ENCODE results near the gene IHH.

The IHH gene

DNA sequence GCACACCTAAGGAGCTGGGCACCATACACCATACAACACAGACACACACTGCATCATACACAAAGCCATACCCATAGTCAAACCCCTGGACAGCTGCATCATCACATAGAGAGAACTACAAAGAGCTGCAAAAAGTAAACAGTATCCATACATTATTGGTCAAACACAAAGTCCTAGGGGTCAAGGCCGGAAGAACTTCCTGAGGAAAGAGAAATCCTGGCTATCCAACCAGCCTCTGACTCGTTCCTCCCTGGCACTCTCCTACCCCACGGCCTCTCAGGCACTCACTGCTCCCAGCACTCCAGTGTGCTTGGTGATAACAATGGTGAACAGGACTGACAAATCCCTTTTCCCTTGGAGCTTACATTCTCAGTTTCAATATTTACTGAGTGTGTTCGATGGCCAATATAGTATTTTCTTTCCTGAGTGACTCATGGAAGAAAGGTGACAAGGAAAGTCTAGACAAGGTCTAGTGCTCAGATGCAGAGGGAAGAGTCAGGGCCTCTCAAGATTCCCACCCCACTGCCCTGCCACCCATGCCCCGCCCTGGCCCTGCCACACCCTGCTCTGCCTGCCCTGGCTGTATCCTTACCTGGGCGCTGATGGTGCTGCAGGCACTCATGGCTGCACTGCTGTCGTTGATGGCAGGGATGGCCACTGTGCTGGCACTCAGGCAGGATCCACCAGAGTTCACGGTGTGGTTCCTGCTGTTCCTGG is 22.8 kb downstream of the IHH start:
- no peak for DNase-seq

GRCh38 chr2:219035942-219036341 is 24.8 kb downstream of the IHH start:
- DNase-seq, result no peak

DNA sequence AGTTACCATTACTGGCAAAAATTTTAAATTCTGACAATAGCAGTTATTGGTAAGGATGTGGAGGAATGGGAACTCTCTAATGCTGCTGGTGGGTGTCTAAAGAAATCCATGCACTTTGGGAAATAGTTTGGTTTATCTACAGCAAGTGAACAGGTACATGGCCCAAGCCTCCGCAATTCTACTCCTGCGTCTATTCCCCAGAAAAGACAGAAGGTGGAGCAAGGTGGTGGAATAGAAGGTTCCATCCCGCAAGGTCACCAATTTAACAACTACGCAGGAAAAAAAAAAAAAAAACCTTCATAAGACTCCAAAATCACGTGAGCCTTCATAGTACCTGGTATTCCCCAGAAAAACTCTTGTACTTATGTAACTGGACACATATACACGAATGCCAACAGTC is 25.9 kb downstream of the IHH start:
- DNase-seq, result no peak

DNA sequence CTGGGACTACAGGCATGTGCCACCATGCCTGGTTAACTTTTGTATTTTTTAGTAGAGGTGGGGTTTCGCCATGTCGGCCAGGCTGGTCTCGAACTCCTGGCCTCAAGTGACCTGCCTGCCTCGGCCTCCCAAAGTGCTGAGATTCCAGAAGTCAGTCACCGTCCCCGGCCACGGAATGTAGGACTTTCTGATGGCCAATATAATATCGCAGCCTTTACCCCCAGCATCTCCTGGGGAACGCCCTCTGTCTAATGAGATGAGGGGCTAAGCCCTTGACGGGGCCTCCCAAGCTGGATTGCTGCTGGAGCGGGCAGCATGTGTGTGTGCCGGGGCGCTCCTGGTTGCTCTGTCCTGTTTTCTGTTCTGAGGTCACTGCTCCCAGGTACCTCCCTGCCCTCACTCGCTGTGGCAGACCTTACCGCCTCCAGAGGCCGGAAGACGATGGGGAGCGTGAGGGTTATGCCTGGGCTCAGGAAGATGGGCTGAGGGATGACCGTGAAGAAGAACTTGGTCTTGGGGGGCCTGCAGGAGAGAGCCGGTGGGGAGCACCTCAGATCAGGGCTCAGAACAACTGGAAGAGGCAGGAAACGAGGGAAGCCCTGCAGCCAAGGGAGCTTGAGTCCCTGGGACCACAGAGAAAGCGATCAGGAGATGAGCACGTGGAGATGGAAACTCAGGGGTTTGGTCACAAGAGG is 28.5 kb downstream of the IHH start:
- DNase-seq, result no peak

DNA sequence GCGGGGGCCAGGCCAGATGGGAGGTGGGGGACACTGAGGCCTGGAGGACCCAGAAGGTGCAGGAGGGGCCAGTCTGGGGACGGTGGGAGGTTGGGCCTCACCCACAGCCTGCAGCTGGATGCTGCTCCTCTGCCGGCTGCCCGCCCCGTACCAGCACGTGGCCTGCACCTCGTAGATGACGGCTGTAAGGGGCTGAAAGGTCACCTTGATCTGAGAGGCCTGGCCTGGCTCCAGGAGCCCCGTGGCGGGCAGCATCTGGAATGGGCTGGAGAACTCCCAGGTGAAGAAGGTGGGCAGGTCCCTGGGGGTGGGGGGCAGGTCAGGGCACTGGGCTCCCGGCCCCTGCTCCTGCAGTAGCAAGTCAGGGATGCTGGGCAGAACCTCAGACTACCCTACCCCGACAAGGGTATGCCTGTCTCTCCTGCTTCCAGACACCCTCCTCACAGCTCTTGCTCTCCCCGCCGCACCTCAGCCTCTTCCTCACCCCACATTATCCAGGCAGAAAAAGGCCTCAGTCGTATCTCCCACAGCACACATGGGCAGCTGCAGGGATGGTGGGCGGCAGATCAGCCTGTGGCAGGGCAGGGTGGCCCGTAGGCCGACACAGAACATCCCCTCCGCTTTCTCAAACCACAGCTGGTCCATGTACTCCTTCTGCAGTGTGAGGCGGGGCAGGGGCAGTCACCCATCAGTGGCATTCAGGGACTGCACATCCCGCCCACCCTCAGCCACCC is 29.5 kb downstream of the IHH start:
- DNase-seq, result no peak

DNA sequence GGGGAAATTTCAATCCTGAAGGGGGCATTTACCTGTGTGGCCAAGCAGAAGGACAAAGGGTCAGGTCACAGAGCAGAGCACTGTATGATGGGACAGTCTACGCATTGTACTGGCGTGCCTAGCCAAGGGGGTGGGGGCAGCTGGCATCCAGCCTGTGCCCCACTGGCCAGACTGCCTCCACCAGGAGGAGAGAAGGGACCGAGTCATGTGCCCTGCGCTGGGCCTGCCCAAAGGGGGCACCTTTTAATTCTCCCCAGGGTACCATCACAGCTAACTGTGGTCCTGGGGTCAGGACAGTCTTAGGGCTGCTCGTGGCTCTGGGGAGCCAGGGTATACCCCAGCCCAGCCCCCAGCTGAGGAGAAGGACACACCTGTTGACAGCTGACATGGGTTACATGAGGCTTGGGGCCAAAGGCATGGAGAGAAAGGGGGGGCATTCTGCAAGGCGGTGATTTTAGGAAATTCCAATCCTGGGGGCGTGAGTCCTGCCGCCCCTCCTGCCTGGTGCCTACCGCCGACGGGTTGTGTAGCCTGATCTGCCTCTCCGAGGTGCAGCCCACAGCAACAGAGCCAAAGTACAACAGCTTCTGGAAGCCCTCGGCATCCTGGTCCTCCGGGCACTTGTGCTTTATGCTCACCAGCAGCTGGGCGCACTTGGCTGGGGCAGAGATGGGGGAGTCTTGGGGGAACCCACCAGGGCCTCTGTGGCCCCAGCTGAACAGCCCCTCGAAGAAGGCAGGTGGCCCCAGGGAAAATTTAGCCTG is 30.4 kb downstream of the IHH start:
- DNase-seq, result no peak

DNA sequence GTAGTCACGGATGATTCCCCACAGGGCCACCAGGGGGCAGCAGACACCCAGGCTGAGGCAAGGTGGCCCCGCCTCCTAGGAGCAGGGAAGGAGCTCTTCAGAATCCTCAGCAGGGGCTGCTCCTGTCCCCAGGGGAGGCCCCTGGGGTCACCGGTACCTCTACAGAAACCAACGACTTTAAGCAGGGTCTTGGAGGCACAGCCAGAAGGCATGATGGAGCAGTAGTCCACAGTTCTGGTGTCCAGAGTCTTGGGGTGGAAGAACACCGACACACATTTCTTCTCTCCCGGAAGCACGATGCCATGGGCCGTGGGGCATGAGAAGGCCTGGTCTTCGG is 30.9 kb downstream of the IHH start:
- peak; percentile 70 for DNase-seq

DNA sequence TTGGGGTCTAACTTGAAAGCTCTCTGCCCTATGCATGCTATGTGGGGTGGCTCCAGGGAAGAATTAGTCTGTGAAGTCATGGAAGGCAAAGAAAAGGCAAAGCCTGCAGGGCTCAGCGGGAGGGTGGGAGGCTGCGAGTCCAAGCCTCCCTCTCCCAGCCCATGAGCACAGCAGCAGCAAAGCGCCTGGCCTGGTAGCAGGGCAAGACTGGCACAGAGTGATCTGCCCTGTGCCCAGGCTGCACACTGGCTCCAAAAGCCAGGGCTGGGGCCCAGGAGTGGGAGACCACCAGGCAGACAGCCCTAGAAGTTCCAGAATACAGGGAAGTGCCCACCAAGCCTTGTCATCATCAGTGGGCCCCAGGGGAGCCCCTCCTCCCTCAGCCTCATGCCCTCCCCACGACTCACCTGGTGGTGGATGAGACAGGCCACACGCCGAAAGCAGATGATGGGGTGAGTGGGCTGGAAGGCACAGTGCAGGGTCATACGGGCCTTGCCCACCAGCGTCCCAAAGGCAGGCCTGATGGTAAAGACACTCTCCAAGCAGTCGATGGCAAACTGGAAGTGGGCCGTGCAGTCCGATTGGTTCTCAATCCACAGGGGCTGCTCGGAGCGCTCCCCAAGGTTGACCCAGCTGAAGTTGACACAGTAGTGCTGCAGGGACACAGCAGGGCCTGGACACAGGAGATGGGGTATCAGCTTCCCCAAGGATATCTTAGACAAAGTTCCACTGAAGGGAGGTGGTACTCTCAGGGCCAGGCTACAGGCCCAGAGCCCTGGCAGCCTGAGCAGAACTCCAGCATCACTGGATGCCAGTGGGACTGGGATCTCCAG is 31.5 kb downstream of the IHH start:
- no peak for DNase-seq

DNA sequence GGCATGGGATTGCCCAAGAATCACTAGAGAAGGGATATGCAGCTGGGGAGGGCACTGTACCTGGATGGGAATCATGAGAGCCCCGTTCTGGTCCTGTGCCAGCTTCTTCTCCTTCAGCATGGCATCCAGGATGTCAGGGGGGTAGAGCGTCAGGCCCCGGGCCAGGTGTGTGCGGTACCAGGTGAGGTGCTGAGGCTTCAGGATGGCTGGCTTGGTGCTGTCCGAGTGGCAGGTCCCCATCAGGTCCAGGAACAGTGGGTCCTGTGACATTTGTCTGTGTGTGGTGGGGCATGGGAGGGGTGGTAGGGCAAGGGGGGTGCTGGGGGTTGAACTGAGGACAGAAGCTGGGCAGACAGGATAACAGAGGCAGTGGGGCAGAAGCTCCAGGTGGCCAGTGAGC is 32.6 kb downstream of the IHH start:
- DNase-seq, result no peak

DNA sequence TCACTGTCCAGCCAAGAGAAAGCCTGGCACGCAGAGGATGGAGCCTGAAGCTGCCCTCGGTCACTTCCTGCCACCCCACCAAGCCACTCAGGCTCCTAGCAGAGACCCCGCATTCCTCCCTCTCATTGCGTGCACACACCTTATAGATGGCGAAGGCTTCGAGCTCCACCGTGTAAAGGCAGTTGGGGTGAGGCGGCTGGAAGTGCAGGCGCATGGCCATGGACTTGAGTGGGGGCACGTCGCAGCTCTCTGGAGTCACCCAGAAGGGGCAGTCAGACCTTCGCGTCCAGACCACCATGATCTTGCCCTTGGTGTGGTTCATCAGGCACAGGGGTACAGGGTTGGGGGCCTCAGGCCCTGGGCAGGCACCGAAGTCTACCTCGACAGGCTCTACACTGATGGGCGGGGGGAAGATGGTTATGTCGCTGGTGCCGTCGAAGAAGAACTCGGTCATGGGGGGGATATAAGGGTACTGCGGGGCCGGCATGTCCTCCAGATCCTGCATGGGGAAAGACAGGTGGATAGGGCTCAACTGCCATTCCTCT is 33.1 kb downstream of the IHH start:
- no peak for DNase-seq

DNA sequence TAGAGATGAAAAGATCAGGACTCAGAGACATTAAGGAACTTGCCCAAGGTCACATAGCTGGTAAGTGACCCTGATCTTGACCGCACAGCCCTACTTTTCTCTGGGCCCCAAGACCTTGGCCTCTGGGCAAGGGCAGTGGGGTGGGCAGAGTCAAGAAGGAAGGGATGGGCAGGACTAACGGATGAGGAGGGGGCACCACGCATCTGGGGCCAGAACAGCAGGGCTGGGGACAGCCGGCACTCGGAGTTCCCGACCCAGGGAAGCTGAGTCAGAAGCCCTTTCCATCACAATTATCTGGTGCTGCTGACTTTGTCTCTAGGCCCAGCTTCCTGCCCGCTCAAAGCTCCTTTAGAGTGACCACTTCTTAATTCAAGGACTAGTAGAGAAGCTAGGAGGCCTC is 33.8 kb downstream of the IHH start:
- no peak for DNase-seq

GRCh38 chr2:219025637-219026585 is 34.8 kb downstream of the IHH start:
- no peak for DNase-seq

DNA sequence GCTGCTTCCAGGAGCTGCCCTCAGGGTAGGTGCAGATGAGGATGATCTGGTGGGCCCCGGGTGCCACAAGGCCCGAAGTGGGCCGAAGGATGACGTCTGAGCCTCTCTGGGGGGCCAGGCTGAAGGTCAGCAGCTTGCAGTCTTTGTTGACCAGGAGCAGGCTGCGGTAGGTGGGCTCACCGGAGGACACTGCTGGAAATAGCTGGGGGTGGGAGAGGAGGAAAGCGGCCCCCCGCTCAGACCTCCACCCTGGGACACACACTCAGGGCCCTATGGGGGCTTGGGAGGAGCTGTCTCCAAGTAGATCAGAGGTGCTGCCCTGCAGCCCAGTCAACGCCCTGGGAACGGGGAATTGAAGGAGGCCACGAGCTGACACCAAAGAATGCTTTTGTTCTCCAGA is 36.7 kb downstream of the IHH start:
- DNase-seq, result no peak

GRCh38 chr2:219023045-219023605 is 37.6 kb downstream of the IHH start:
- DNase-seq, result no peak

DNA sequence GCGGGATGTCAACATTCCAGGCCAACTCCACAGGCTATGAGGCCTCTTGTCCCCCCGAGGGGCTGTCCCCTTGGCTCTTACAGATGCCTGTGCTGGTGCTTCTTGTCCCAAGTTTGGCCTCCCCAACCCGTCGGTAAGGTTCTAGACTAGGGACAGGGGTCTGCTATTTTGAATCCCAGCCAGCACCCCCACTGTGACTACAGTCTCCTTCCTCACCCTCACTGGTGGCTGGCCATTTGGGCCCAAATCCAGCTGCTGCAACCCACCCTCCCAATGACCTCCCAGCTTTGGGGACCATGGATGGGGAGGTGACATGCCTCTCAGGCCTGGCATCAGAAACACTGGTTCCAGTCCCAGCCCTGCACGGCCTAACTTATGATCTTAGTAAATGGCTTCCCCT is 38.1 kb downstream of the IHH start:
- no peak for DNase-seq

GRCh38 chr2:219022041-219022440 is 38.7 kb downstream of the IHH start:
- no peak for DNase-seq

- no peak for DNase-seq
These were observed 39.1 kb downstream of the IHH start for GRCh38 chr2:219021591-219021990.

GRCh38 chr2:219020604-219021365 is 39.9 kb downstream of the IHH start:
- DNase-seq, result peak; percentile 16

- DNase-seq, result no peak
These were observed 41.3 kb downstream of the IHH start for GRCh38 chr2:219019436-219019835.

GRCh38 chr2:219018726-219019125 is 42.0 kb downstream of the IHH start:
- no peak for DNase-seq

Data from EL (cell line).